PC-3 (cell line): ENCODE results near the gene UPK3A. TPM values are rescaled to one million over a fixed set of nuclear protein-coding genes. Genes with fewer than 3 reads are reported as not detected.

Experiments
- ATAC-seq: fragments of 200-7000 bp; cut with Tn5 transposase; 2 replicates; pipeline ENCODE4 v1.9.1; 2020; ENCODE audit warnings: mild to moderate bottlenecking, moderate library complexity
- BruUV-seq: library from RNA; stranded (reverse); fragments of 400-500 nt; replicated peaks from 2 replicates; lab custom pipeline; 2021; lab: Mats Ljungman, UMichigan
- CTCF ChIA-PET: fragments of 300-600 bp; sonication (Branson Sonifier 250); formaldehyde crosslinking; loops from one replicate; lab custom pipeline; 2022; ENCODE audit warnings: antibody characterized with exemption; lab: Charles Lee
- POLR2A ChIA-PET: fragments of 300-600 bp; sonication (Branson Sonifier 250); formaldehyde crosslinking; loops from one replicate; lab custom pipeline; 2022; ENCODE audit warnings: antibody characterized with exemption; ENCODE audit not compliant: unreplicated experiment; lab: Charles Lee
- DNase-seq: peaks from one replicate; pipeline ENCODE4 v3.0.0-alpha.2; 2015
- H2AFZ ChIP-seq: fragments of 300-600 bp; sonication (generic); 2 replicates; pipeline ENCODE4 v1.6.0; 2016; ENCODE audit warnings: antibody characterized with exemption, low read length
- H3F3A ChIP-seq: fragments of 300-600 bp; sonication (generic); one replicate; pipeline ENCODE4 v1.6.0; 2017; ENCODE audit warnings: antibody characterized with exemption, low read length, control low read depth, mild to moderate bottlenecking; ENCODE audit not compliant: unreplicated experiment
- H3K27ac ChIP-seq: fragments of 300-600 bp; sonication (generic); 2 replicates; pipeline ENCODE4 v1.5.1; 2016; ENCODE audit warnings: mild to moderate bottlenecking, low read length
- H3K27me3 ChIP-seq: fragments of 300-600 bp; sonication (generic); 2 replicates; pipeline ENCODE4 v1.6.1; 2016; ENCODE audit warnings: low read length, mixed read lengths
- H3K36me3 ChIP-seq: fragments of 300-600 bp; sonication (generic); 2 replicates; pipeline ENCODE4 v1.6.1; 2016; ENCODE audit warnings: low read depth, mixed run types, low read length, mixed read lengths
- H3K4me1 ChIP-seq: fragments of 300-600 bp; sonication (generic); 2 replicates; pipeline ENCODE4 v1.5.1; 2016; ENCODE audit warnings: low read length; ENCODE audit not compliant: insufficient read depth
- H3K4me2 ChIP-seq: fragments of 300-600 bp; sonication (generic); 2 replicates; pipeline ENCODE4 v1.6.0; 2016; ENCODE audit warnings: low read length
- H3K4me3 ChIP-seq: fragments of 300-600 bp; sonication (generic); 2 replicates; pipeline ENCODE4 v1.5.1; 2016; ENCODE audit warnings: mild to moderate bottlenecking, low read length, mixed read lengths
- H3K79me2 ChIP-seq: fragments of 300-600 bp; sonication (generic); 2 replicates; pipeline ENCODE4 v1.6.1; 2017; ENCODE audit warnings: low read length, mixed read lengths
- H3K9ac ChIP-seq: fragments of 300-600 bp; sonication (generic); 2 replicates; pipeline ENCODE4 v1.6.0; 2016; ENCODE audit warnings: mild to moderate bottlenecking, low read length
- H3K9me2 ChIP-seq: fragments of 300-600 bp; sonication (generic); replicated peaks from 2 replicates; pipeline ENCODE4 v1.6.1; 2016; ENCODE audit warnings: mixed run types, low read length, mixed read lengths
- H3K9me3 ChIP-seq: fragments of 300-600 bp; sonication (generic); 2 replicates; pipeline ENCODE4 v1.6.1; 2016; ENCODE audit warnings: low read length, mixed read lengths
- H4K20me1 ChIP-seq: fragments of 300-600 bp; sonication (generic); 2 replicates; pipeline ENCODE4 v1.6.1; 2016; ENCODE audit warnings: low read length, mixed read lengths
- CTCF ChIP-seq: fragments of 300-600 bp; sonication (generic); conservative IDR thresholded peaks from 2 replicates; pipeline ENCODE4 v1.5.1; 2017; ENCODE audit warnings: antibody characterized with exemption, low read depth, mild to moderate bottlenecking, low read length
- EZH2 ChIP-seq: fragments of 300-600 bp; sonication (generic); IDR thresholded peaks from one replicate; pipeline ENCODE4 v1.6.1; 2017; ENCODE audit warnings: antibody characterized with exemption, mild to moderate bottlenecking, low read length; ENCODE audit not compliant: unreplicated experiment
- EZH2phosphoT487 ChIP-seq: fragments of 300-600 bp; sonication (generic); IDR thresholded peaks from 2 replicates; pipeline ENCODE4 v1.6.1; 2018; ENCODE audit warnings: mild to moderate bottlenecking, antibody characterized with exemption, low read length, borderline replicate concordance
- intact Hi-C: fragments of 100-400 bp; cut with micrococcal nuclease; formaldehyde crosslinking; loops from 2 replicates; pipeline ENCODE4 v1.9.0; 2023
- total RNA-seq: library from RNA; depleted of rRNA; stranded (reverse); fragments of >200 nt; gene quantifications from 2 replicates; pipeline ENCODE4 v1.2.3, GENCODE V29; 2014

UPK3A gene
- total RNA-seq, 1 experiment from 2014 or later: 1.1 TPM

- H3K9ac ChIP-seq: no peak overlapping the region
- TF ChIP-seq EZH2 (no peak), CTCF (no peak), EZH2phosphoT487 (no peak)
- no peaks in the 10 kb centered on the region for H3K79me2 ChIP-seq
- H3F3A ChIP-seq: no peaks in the 10 kb centered on the region
- H3K9me3 ChIP-seq: no peaks in the 10 kb centered on the region
- no peak overlapping the region for H3K4me3 ChIP-seq
- no peak for DNase-seq
- no peak for ATAC-seq
- no peaks in the 10 kb centered on the region for H3K36me3 ChIP-seq
- no peak overlapping the region for H3K4me2 ChIP-seq
- no peaks in the 10 kb centered on the region for H3K9me2 ChIP-seq
- no peaks in the 10 kb centered on the region for H3K27me3 ChIP-seq
- intact Hi-C loops: no loop called here
- BruUV-seq: no TSS peak
- peaks cover 24% of the 10 kb centered on the region for H3K4me1 ChIP-seq
- H4K20me1 ChIP-seq: no peaks in the 10 kb centered on the region
- CTCF ChIA-PET: no interaction called here
- no peak overlapping the region for H2AFZ ChIP-seq
- POLR2A ChIA-PET: no interaction called here
- H3K27ac ChIP-seq: no peak overlapping the region
Measured at GRCh38 chr22:45278125-45278524, 6.6 kb upstream of the UPK3A start.

- Histone ChIP-seq H3K4me3 (peak overlapping the region; percentile 22; the same call in 1 of the 2 replicates), H3K79me2 (no peaks in the 10 kb centered on the region), H3F3A (no peaks in the 10 kb centered on the region), H3K9me2 (no peaks in the 10 kb centered on the region), H4K20me1 (no peaks in the 10 kb centered on the region), H3K36me3 (no peaks in the 10 kb centered on the region), H3K9me3 (no peaks in the 10 kb centered on the region), H2AFZ (no peak overlapping the region), H3K9ac (0 out of 2 replicates have a peak overlapping the region, but pooled peaks have one; percentile 63), H3K27ac (peak overlapping the region; percentile 88), H3K4me2 (peak overlapping the region; percentile 69), H3K27me3 (no peaks in the 10 kb centered on the region), H3K4me1 (peaks cover 33% of the 10 kb centered on the region)
- BruUV-seq: no TSS peak
- DNase-seq: peak; percentile 80
- intact Hi-C loops: no loop called here
- ChIA-PET POLR2A (interaction anchor here (0.5 kb wide), 1 partner anchor 9 kb away, joined by 6 read pairs; no protein-coding TSS in a partner anchor), CTCF (no interaction called here)
- ATAC-seq: peak; percentile 16
- no peak for TF ChIP-seq CTCF
- no peak for TF ChIP-seq EZH2phosphoT487
- no peak for TF ChIP-seq EZH2
Measured at GRCh38 chr22:45280587-45280980, 4.2 kb upstream of the UPK3A start.

- H3K27ac ChIP-seq: peak overlapping the region; percentile 88
- no peaks in the 10 kb centered on the region for H3K27me3 ChIP-seq
- no peaks in the 10 kb centered on the region for H3F3A ChIP-seq
- BruUV-seq: no TSS peak
- POLR2A ChIA-PET: no interaction called here
- CTCF ChIA-PET: no interaction called here
- H3K4me1 ChIP-seq: peaks cover 34% of the 10 kb centered on the region
- no peak overlapping the region for H2AFZ ChIP-seq
- H3K36me3 ChIP-seq: no peaks in the 10 kb centered on the region
- no peak for DNase-seq
- H3K9me3 ChIP-seq: no peaks in the 10 kb centered on the region
- no peak for TF ChIP-seq EZH2phosphoT487
- TF ChIP-seq EZH2: no peak
- 0 out of 2 replicates have a peak overlapping the region, but pooled peaks have one; percentile 17 for H3K9ac ChIP-seq
- intact Hi-C loops: no loop called here
- H4K20me1 ChIP-seq: no peaks in the 10 kb centered on the region
- no peak for ATAC-seq
- H3K79me2 ChIP-seq: no peaks in the 10 kb centered on the region
- H3K4me2 ChIP-seq: peak overlapping the region; percentile 69
- peak overlapping the region; percentile 22; the same call in 1 of the 2 replicates for H3K4me3 ChIP-seq
- no peaks in the 10 kb centered on the region for H3K9me2 ChIP-seq
Measured at GRCh38 chr22:45281010-45281409, 3.7 kb upstream of the UPK3A start.
